Measurements from ENCODE around the gene AMN1.

GRCh38 chr12:31752450-31752849, 23.6 kb upstream of the AMN1 start:
- TF ChIP-seq CTCF (IDR thresholded peaks at IDR 0.05 in 2 of 3, conservative IDR thresholded peaks at IDR 0.05 in 1 of 3; ENCODE audit: borderline replicate concordance in 1 of 3, insufficient read depth in 1 of 3, low read depth in 2 of 3, low read length in 2 of 3), result no peak
- no peak for TF ChIP-seq CEBPB (IDR thresholded peaks at IDR 0.05; ENCODE audit: low read depth)
- no peak for TF ChIP-seq POLR2A (IDR thresholded peaks at IDR 0.05; ENCODE audit: borderline replicate concordance, extremely low read depth, insufficient read depth, insufficient read length)
- TF ChIP-seq POLR2AphosphoS5 (IDR thresholded peaks at IDR 0.05; ENCODE audit: low read depth, low read length), result no peak
